Measurements from ENCODE around the gene NTRK2.

GRCh38 chr9:85040821-85041465 lies 371.4 kb downstream of the NTRK2 start:
- TF ChIP-seq BHLHE40 (IDR thresholded peaks at IDR 0.05; ENCODE audit: borderline replicate concordance) (no peak), CTBP1 (IDR thresholded peaks at IDR 0.05; ENCODE audit: borderline replicate concordance) (no peak), FOXM1 (IDR thresholded peaks at IDR 0.05; ENCODE audit: borderline replicate concordance) (no peak), SP1 (IDR thresholded peaks at IDR 0.05) (no peak), FOXA1 (IDR thresholded peaks at IDR 0.05) (no peak), ARNT (IDR thresholded peaks at IDR 0.05) (no peak)

All from HEK293T (cell line).